ENCODE results near the gene MSRB3.
"Not testable (repeated sequence)": the region's sequence is repeated elsewhere in the genome, so short reads cannot be mapped to it uniquely, and the experiment has no call there.

MSRB3 gene

DNA sequence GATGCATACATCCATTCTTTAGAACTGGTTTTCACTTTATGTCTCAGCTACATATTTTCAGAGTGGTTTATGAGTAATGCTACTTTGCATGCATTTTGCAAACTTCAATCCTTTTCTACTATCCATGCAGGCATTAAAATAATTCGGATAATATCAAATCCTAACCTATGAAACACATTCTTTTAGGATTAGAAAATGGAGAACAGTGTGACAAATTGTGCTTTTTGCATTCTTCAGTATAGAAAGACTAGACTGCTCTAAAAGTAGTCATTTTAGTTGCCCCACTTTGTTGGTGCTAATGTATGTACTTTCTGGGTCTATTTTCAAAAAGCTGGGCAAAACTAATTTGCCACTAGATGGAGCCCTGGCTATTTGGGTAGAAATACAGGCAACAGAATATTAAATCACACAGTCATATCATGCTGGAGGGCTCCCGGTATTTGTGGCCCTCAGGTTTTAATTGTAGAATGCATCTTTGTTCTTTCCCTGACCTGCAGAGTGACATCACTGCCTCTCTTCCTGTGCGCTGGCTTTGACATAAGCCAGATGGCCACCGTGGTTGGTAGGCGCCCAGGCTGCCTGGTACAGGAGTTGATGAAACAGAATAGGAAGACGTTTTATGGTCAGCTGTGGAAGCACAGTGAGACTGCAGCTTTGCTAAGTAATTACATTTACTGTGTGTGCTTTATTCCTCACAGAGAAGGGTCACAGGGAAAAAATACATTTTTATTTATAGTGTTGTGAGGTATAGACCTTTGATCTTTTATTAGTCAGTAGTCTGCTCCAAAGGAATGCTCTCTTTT is 28.1 kb downstream of the MSRB3 start:
- no peak overlapping the region for H3K4me3 ChIP-seq (ENCODE audit: low read depth in 1 of 5, low read length in 5 of 5)
- H3K27ac ChIP-seq (ENCODE audit: low read depth, low read length) = no peak overlapping the region
- no peaks in the 10 kb centered on the region for H3K9me3 ChIP-seq (ENCODE audit: control insufficient read depth in 5 of 5, low read length in 5 of 5)
- peaks cover 0 to 9% (median 0%) of the 10 kb centered on the region in 5 donors for H3K36me3 ChIP-seq (ENCODE audit: control insufficient read depth in 5 of 5, insufficient read depth in 5 of 5, low read length in 5 of 5)
- H3K4me1 ChIP-seq (ENCODE audit: control insufficient read depth in 5 of 5, insufficient read depth in 5 of 5, low read length in 5 of 5) = peaks cover 0 to 21% (median 18%) of the 10 kb centered on the region in 5 donors
- no peaks in the 10 kb centered on the region for H3K27me3 ChIP-seq (ENCODE audit: control insufficient read depth in 5 of 5, insufficient read depth in 4 of 5, low read length in 5 of 5)
- H3K9ac ChIP-seq (ENCODE audit: low read length in 5 of 5) = no peak overlapping the region

GRCh38 chr12:65307169-65307501 is 28.7 kb downstream of the MSRB3 start:
- peaks cover 0 to 21% (median 18%) of the 10 kb centered on the region in 5 donors for H3K4me1 ChIP-seq (ENCODE audit: control insufficient read depth in 5 of 5, insufficient read depth in 5 of 5, low read length in 5 of 5)
- H3K27me3 ChIP-seq (ENCODE audit: control insufficient read depth in 5 of 5, insufficient read depth in 4 of 5, low read length in 5 of 5) = no peaks in the 10 kb centered on the region
- no peak overlapping the region for H3K9ac ChIP-seq (ENCODE audit: low read length in 5 of 5)
- H3K9me3 ChIP-seq (ENCODE audit: control insufficient read depth in 5 of 5, low read length in 5 of 5) = no peaks in the 10 kb centered on the region
- peaks cover 0 to 9% (median 0%) of the 10 kb centered on the region in 5 donors for H3K36me3 ChIP-seq (ENCODE audit: control insufficient read depth in 5 of 5, insufficient read depth in 5 of 5, low read length in 5 of 5)
- no peak overlapping the region for H3K4me3 ChIP-seq (ENCODE audit: low read depth in 1 of 5, low read length in 5 of 5)
- H3K27ac ChIP-seq (ENCODE audit: low read depth, low read length) = no peak overlapping the region

- Histone ChIP-seq H3K27ac (ENCODE audit: low read depth, low read length) (no peak overlapping the region), H3K9ac (ENCODE audit: low read length in 5 of 5) (peak overlapping the region in 1 of 5 donors; percentile 9), H3K9me3 (ENCODE audit: control insufficient read depth in 5 of 5, low read length in 5 of 5) (no peaks in the 10 kb centered on the region), H3K27me3 (ENCODE audit: control insufficient read depth in 5 of 5, insufficient read depth in 4 of 5, low read length in 5 of 5) (no peaks in the 10 kb centered on the region), H3K4me3 (ENCODE audit: low read depth in 1 of 5, low read length in 5 of 5) (no peak overlapping the region), H3K36me3 (ENCODE audit: control insufficient read depth in 5 of 5, insufficient read depth in 5 of 5, low read length in 5 of 5) (peaks cover 0 to 9% (median 0%) of the 10 kb centered on the region in 5 donors), H3K4me1 (ENCODE audit: control insufficient read depth in 5 of 5, insufficient read depth in 5 of 5, low read length in 5 of 5) (peaks cover 0 to 21% (median 18%) of the 10 kb centered on the region in 5 donors)
Measured at GRCh38 chr12:65308006-65308405, 29.5 kb downstream of the MSRB3 start.

- Histone ChIP-seq H3K4me3 (ENCODE audit: low read depth in 1 of 5, low read length in 5 of 5) (no peak overlapping the region), H3K4me1 (ENCODE audit: control insufficient read depth in 5 of 5, insufficient read depth in 5 of 5, low read length in 5 of 5) (peaks cover 0 to 21% (median 18%) of the 10 kb centered on the region in 5 donors), H3K27me3 (ENCODE audit: control insufficient read depth in 5 of 5, insufficient read depth in 4 of 5, low read length in 5 of 5) (no peaks in the 10 kb centered on the region), H3K9ac (ENCODE audit: low read length in 5 of 5) (no peak overlapping the region), H3K9me3 (ENCODE audit: control insufficient read depth in 5 of 5, low read length in 5 of 5) (no peaks in the 10 kb centered on the region), H3K36me3 (ENCODE audit: control insufficient read depth in 5 of 5, insufficient read depth in 5 of 5, low read length in 5 of 5) (peaks cover 0 to 9% (median 0%) of the 10 kb centered on the region in 5 donors), H3K27ac (ENCODE audit: low read depth, low read length) (no peak overlapping the region)
Measured at GRCh38 chr12:65308601-65309071, 30.2 kb downstream of the MSRB3 start.

GRCh38 chr12:65311260-65311659 is 32.8 kb downstream of the MSRB3 start:
- peaks cover 0 to 9% (median 0%) of the 10 kb centered on the region in 5 donors for H3K36me3 ChIP-seq (ENCODE audit: control insufficient read depth in 5 of 5, insufficient read depth in 5 of 5, low read length in 5 of 5)
- no peaks in the 10 kb centered on the region for H3K27me3 ChIP-seq (ENCODE audit: control insufficient read depth in 5 of 5, insufficient read depth in 4 of 5, low read length in 5 of 5)
- H3K9me3 ChIP-seq (ENCODE audit: control insufficient read depth in 5 of 5, low read length in 5 of 5) = no peaks in the 10 kb centered on the region
- peaks cover 0 to 21% (median 18%) of the 10 kb centered on the region in 5 donors for H3K4me1 ChIP-seq (ENCODE audit: control insufficient read depth in 5 of 5, insufficient read depth in 5 of 5, low read length in 5 of 5)
- no peak overlapping the region for H3K9ac ChIP-seq (ENCODE audit: low read length in 5 of 5)
- no peak overlapping the region for H3K27ac ChIP-seq (ENCODE audit: low read depth, low read length)
- H3K4me3 ChIP-seq (ENCODE audit: low read depth in 1 of 5, low read length in 5 of 5) = no peak overlapping the region

DNA sequence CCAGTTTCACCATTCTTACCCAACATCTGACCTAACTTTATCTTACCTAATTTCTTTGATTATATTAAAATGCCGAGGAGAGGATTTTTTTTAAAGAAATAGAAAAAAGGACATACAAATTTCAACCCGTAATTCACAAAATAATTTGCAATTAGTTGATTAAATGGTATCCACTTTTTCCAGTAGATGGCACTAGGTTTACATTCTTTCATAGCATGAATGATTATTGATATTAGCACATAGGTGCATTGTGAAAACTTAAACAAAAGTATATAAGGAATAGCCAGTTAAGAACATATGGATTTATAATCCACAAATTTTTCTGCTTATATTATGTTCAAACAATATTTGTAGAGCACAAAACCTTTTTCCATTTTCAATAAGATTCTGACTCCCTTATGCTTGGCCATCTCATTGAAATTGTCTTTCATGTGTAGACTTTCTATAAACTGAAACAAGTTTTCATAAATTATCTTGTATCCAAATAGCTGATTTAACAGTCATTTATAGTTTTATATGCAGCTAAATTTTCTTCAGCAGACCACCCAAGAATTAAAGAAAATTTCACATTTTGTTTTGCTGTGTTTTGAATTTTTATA is 35.3 kb downstream of the MSRB3 start:
- Histone ChIP-seq H3K9me3 (ENCODE audit: control insufficient read depth in 5 of 5, low read length in 5 of 5) (no peaks in the 10 kb centered on the region), H3K27me3 (ENCODE audit: control insufficient read depth in 5 of 5, insufficient read depth in 4 of 5, low read length in 5 of 5) (no peaks in the 10 kb centered on the region), H3K36me3 (ENCODE audit: control insufficient read depth in 5 of 5, insufficient read depth in 5 of 5, low read length in 5 of 5) (peaks cover 0 to 7% (median 0%) of the 10 kb centered on the region in 5 donors), H3K4me3 (ENCODE audit: low read depth in 1 of 5, low read length in 5 of 5) (no peak overlapping the region), H3K27ac (ENCODE audit: low read depth, low read length) (no peak overlapping the region), H3K9ac (ENCODE audit: low read length in 5 of 5) (no peak overlapping the region), H3K4me1 (ENCODE audit: control insufficient read depth in 5 of 5, insufficient read depth in 5 of 5, low read length in 5 of 5) (peaks cover 0 to 2% (median under 1%) of the 10 kb centered on the region in 5 donors)

DNA sequence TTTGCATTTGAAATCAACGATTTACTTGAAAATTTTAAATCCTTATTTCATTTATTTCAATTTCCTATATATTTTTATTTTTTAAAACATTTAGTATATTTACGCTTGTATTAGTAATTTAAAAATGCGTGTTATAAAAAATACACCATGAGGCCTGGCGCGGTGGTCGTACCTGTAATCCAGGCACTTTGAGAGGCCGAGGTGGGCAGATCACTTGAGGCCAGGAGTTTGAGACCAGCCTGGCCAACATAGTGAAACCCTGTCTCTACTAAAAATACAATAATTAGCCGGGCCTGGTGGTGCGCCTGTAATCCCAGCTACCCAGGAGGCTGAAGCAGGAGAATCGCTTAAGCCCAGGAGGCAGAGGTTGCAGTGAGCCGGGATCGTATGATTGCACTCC is 36.8 kb downstream of the MSRB3 start:
- not testable (repeated sequence) for H3K9ac ChIP-seq (ENCODE audit: low read length in 5 of 5); H3K27me3 ChIP-seq (ENCODE audit: control insufficient read depth in 5 of 5, insufficient read depth in 4 of 5, low read length in 5 of 5); H3K27ac ChIP-seq (ENCODE audit: low read depth, low read length); H3K4me3 ChIP-seq (ENCODE audit: low read depth in 1 of 5, low read length in 5 of 5); H3K4me1 ChIP-seq (ENCODE audit: control insufficient read depth in 5 of 5, insufficient read depth in 5 of 5, low read length in 5 of 5); H3K9me3 ChIP-seq (ENCODE audit: control insufficient read depth in 5 of 5, low read length in 5 of 5); H3K36me3 ChIP-seq (ENCODE audit: control insufficient read depth in 5 of 5, insufficient read depth in 5 of 5, low read length in 5 of 5)

- Histone ChIP-seq H3K4me3 (ENCODE audit: low read depth in 1 of 5, low read length in 5 of 5) (no peak overlapping the region), H3K27ac (ENCODE audit: low read depth, low read length) (no peak overlapping the region), H3K27me3 (ENCODE audit: control insufficient read depth in 5 of 5, insufficient read depth in 4 of 5, low read length in 5 of 5) (no peaks in the 10 kb centered on the region), H3K4me1 (ENCODE audit: control insufficient read depth in 5 of 5, insufficient read depth in 5 of 5, low read length in 5 of 5) (no peaks in the 10 kb centered on the region), H3K36me3 (ENCODE audit: control insufficient read depth in 5 of 5, insufficient read depth in 5 of 5, low read length in 5 of 5) (peaks cover 0 to 5% (median 0%) of the 10 kb centered on the region in 5 donors), H3K9me3 (ENCODE audit: control insufficient read depth in 5 of 5, low read length in 5 of 5) (no peaks in the 10 kb centered on the region), H3K9ac (ENCODE audit: low read length in 5 of 5) (no peak overlapping the region)
Measured at GRCh38 chr12:65318186-65318685, 39.8 kb downstream of the MSRB3 start.

DNA sequence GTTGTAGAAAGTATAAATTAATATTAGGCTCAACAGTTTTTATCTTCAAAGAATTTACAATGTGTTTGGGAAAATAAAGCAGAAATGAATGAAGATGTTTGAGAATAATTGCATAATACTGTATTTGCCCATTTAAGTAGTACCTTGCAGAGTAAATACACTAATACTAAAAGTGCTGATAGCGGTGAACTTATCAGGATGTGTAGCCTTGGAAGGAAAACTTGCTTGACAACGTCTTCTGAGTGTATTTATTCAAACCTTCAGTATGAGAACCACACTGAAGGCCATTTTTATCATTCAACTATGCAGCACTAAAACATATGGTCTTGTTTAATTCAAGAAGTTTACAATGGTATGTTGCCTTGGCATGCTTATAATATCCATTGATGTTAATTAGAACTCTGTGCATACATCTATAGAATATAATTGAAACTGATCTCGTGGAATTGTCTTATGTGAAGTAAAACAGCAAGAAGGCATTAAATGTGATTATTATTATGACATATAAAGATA is 41.3 kb downstream of the MSRB3 start:
- no peak overlapping the region for H3K9ac ChIP-seq (ENCODE audit: low read length in 5 of 5)
- no peaks in the 10 kb centered on the region for H3K9me3 ChIP-seq (ENCODE audit: control insufficient read depth in 5 of 5, low read length in 5 of 5)
- H3K4me3 ChIP-seq (ENCODE audit: low read depth in 1 of 5, low read length in 5 of 5) = no peak overlapping the region
- no peak overlapping the region for H3K27ac ChIP-seq (ENCODE audit: low read depth, low read length)
- no peaks in the 10 kb centered on the region for H3K4me1 ChIP-seq (ENCODE audit: control insufficient read depth in 5 of 5, insufficient read depth in 5 of 5, low read length in 5 of 5)
- H3K27me3 ChIP-seq (ENCODE audit: control insufficient read depth in 5 of 5, insufficient read depth in 4 of 5, low read length in 5 of 5) = no peaks in the 10 kb centered on the region
- H3K36me3 ChIP-seq (ENCODE audit: control insufficient read depth in 5 of 5, insufficient read depth in 5 of 5, low read length in 5 of 5) = peaks cover 0 to 5% (median 0%) of the 10 kb centered on the region in 5 donors

GRCh38 chr12:65323070-65323469 is 44.6 kb downstream of the MSRB3 start:
- no peaks in the 10 kb centered on the region for H3K9me3 ChIP-seq (ENCODE audit: control insufficient read depth in 5 of 5, low read length in 5 of 5)
- H3K36me3 ChIP-seq (ENCODE audit: control insufficient read depth in 5 of 5, insufficient read depth in 5 of 5, low read length in 5 of 5) = peaks cover 0 to 5% (median 0%) of the 10 kb centered on the region in 5 donors
- H3K4me3 ChIP-seq (ENCODE audit: low read depth in 1 of 5, low read length in 5 of 5) = no peak overlapping the region
- no peaks in the 10 kb centered on the region for H3K27me3 ChIP-seq (ENCODE audit: control insufficient read depth in 5 of 5, insufficient read depth in 4 of 5, low read length in 5 of 5)
- no peak overlapping the region for H3K9ac ChIP-seq (ENCODE audit: low read length in 5 of 5)
- H3K27ac ChIP-seq (ENCODE audit: low read depth, low read length) = no peak overlapping the region
- H3K4me1 ChIP-seq (ENCODE audit: control insufficient read depth in 5 of 5, insufficient read depth in 5 of 5, low read length in 5 of 5) = peaks cover 2 to 16% (median 16%) of the 10 kb centered on the region in 5 donors
